Measurements from ENCODE around the gene SLC25A21.

SLC25A21 gene

GRCh38 chr14:37114559-37114958, 57.8 kb downstream of the SLC25A21 start:
- Histone ChIP-seq H3K27ac (ENCODE audit: low read depth, low read length) (no peak overlapping the region), H3K36me3 (ENCODE audit: insufficient read depth, low read length) (no peaks in the 10 kb centered on the region), H3K4me3 (ENCODE audit: low read depth in 1 of 2, low read length in 2 of 2) (no peak overlapping the region), H3K9ac (ENCODE audit: low read length) (no peak overlapping the region), H3K9me3 (ENCODE audit: low read length) (no peaks in the 10 kb centered on the region), H3K4me1 (ENCODE audit: insufficient read depth, low read length) (no peaks in the 10 kb centered on the region), H3K27me3 (ENCODE audit: control insufficient read depth in 1 of 2, insufficient read depth in 2 of 2, low read length in 2 of 2) (no peaks in the 10 kb centered on the region)

GRCh38 chr14:37114002-37114401, 58.4 kb downstream of the SLC25A21 start:
- no peak overlapping the region for H3K27ac ChIP-seq (ENCODE audit: low read depth, low read length)
- no peaks in the 10 kb centered on the region for H3K27me3 ChIP-seq (ENCODE audit: control insufficient read depth in 1 of 2, insufficient read depth in 2 of 2, low read length in 2 of 2)
- no peaks in the 10 kb centered on the region for H3K36me3 ChIP-seq (ENCODE audit: insufficient read depth, low read length)
- H3K9ac ChIP-seq (ENCODE audit: low read length) = no peak overlapping the region
- H3K9me3 ChIP-seq (ENCODE audit: low read length) = no peaks in the 10 kb centered on the region
- no peaks in the 10 kb centered on the region for H3K4me1 ChIP-seq (ENCODE audit: insufficient read depth, low read length)
- no peak overlapping the region for H3K4me3 ChIP-seq (ENCODE audit: low read depth in 1 of 2, low read length in 2 of 2)

- Histone ChIP-seq H3K27me3 (ENCODE audit: control insufficient read depth in 1 of 2, insufficient read depth in 2 of 2, low read length in 2 of 2) (no peaks in the 10 kb centered on the region), H3K4me1 (ENCODE audit: insufficient read depth, low read length) (no peaks in the 10 kb centered on the region), H3K9ac (ENCODE audit: low read length) (no peak overlapping the region), H3K27ac (ENCODE audit: low read depth, low read length) (no peak overlapping the region), H3K9me3 (ENCODE audit: low read length) (no peaks in the 10 kb centered on the region), H3K36me3 (ENCODE audit: insufficient read depth, low read length) (no peaks in the 10 kb centered on the region), H3K4me3 (ENCODE audit: low read depth in 1 of 2, low read length in 2 of 2) (no peak overlapping the region)
These were observed 74.3 kb downstream of the SLC25A21 start for GRCh38 chr14:37098132-37098531.

DNA sequence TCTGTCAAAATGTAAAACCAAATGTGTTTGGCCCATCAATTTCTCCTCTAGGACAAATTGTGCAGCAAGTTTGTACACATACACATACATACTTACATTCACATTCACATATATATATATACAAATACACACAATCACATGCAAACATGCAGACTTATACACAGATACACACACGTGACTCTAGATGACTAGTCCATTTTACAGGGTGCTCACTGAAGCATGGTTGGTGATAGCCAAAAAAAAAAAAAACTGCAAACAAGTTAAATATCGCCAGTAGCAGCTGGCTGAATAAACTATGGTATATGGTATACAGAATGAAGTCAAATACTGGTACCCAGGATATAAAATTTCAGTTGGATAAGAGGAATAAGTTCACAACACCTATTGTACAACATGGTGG, 77.9 kb downstream of the SLC25A21 start:
- Histone ChIP-seq H3K27me3 (ENCODE audit: control insufficient read depth in 1 of 2, insufficient read depth in 2 of 2, low read length in 2 of 2) (no peaks in the 10 kb centered on the region), H3K9me3 (ENCODE audit: low read length) (no peaks in the 10 kb centered on the region), H3K27ac (ENCODE audit: low read depth, low read length) (no peak overlapping the region), H3K4me1 (ENCODE audit: insufficient read depth, low read length) (no peaks in the 10 kb centered on the region), H3K4me3 (ENCODE audit: low read depth in 1 of 2, low read length in 2 of 2) (no peak overlapping the region), H3K36me3 (ENCODE audit: insufficient read depth, low read length) (no peaks in the 10 kb centered on the region), H3K9ac (ENCODE audit: low read length) (no peak overlapping the region)

- H3K27ac ChIP-seq (ENCODE audit: low read depth, low read length) = no peak overlapping the region
These were observed 79.0 kb downstream of the SLC25A21 start for GRCh38 chr14:37093364-37093763.

GRCh38 chr14:37091651-37092050, 80.8 kb downstream of the SLC25A21 start:
- H3K27ac ChIP-seq (ENCODE audit: low read depth, low read length) = no peak overlapping the region
- H3K4me1 ChIP-seq (ENCODE audit: insufficient read depth, low read length) = no peaks in the 10 kb centered on the region
- H3K27me3 ChIP-seq (ENCODE audit: control insufficient read depth in 1 of 2, insufficient read depth in 2 of 2, low read length in 2 of 2) = no peaks in the 10 kb centered on the region
- H3K9ac ChIP-seq (ENCODE audit: low read length) = no peak overlapping the region
- H3K9me3 ChIP-seq (ENCODE audit: low read length) = no peaks in the 10 kb centered on the region
- H3K4me3 ChIP-seq (ENCODE audit: low read depth in 1 of 2, low read length in 2 of 2) = no peak overlapping the region
- H3K36me3 ChIP-seq (ENCODE audit: insufficient read depth, low read length) = no peaks in the 10 kb centered on the region

More at GRCh38 chr14:37093364-37093763, 79.0 kb downstream of the SLC25A21 start:
- no peaks in the 10 kb centered on the region for H3K27me3 ChIP-seq (ENCODE audit: control insufficient read depth in 1 of 2, insufficient read depth in 2 of 2, low read length in 2 of 2)
- H3K4me1 ChIP-seq (ENCODE audit: insufficient read depth, low read length) = no peaks in the 10 kb centered on the region
- H3K36me3 ChIP-seq (ENCODE audit: insufficient read depth, low read length) = no peaks in the 10 kb centered on the region
- H3K9me3 ChIP-seq (ENCODE audit: low read length) = no peaks in the 10 kb centered on the region
- H3K9ac ChIP-seq (ENCODE audit: low read length) = no peak overlapping the region
- no peak overlapping the region for H3K4me3 ChIP-seq (ENCODE audit: low read depth in 1 of 2, low read length in 2 of 2)

GRCh38 chr14:37090026-37090425, 82.4 kb downstream of the SLC25A21 start:
- Histone ChIP-seq H3K27me3 (ENCODE audit: control insufficient read depth in 1 of 2, insufficient read depth in 2 of 2, low read length in 2 of 2) (no peaks in the 10 kb centered on the region), H3K9ac (ENCODE audit: low read length) (no peak overlapping the region), H3K27ac (ENCODE audit: low read depth, low read length) (no peak overlapping the region), H3K4me1 (ENCODE audit: insufficient read depth, low read length) (no peaks in the 10 kb centered on the region), H3K36me3 (ENCODE audit: insufficient read depth, low read length) (no peaks in the 10 kb centered on the region), H3K9me3 (ENCODE audit: low read length) (no peaks in the 10 kb centered on the region), H3K4me3 (ENCODE audit: low read depth in 1 of 2, low read length in 2 of 2) (no peak overlapping the region)

- Histone ChIP-seq H3K27ac (ENCODE audit: low read depth, low read length) (no peak overlapping the region), H3K4me3 (ENCODE audit: low read depth in 1 of 2, low read length in 2 of 2) (no peak overlapping the region), H3K9me3 (ENCODE audit: low read length) (no peaks in the 10 kb centered on the region), H3K4me1 (ENCODE audit: insufficient read depth, low read length) (no peaks in the 10 kb centered on the region), H3K27me3 (ENCODE audit: control insufficient read depth in 1 of 2, insufficient read depth in 2 of 2, low read length in 2 of 2) (no peaks in the 10 kb centered on the region), H3K36me3 (ENCODE audit: insufficient read depth, low read length) (no peaks in the 10 kb centered on the region), H3K9ac (ENCODE audit: low read length) (no peak overlapping the region)
These were observed 83.0 kb downstream of the SLC25A21 start for GRCh38 chr14:37089410-37089809.

DNA sequence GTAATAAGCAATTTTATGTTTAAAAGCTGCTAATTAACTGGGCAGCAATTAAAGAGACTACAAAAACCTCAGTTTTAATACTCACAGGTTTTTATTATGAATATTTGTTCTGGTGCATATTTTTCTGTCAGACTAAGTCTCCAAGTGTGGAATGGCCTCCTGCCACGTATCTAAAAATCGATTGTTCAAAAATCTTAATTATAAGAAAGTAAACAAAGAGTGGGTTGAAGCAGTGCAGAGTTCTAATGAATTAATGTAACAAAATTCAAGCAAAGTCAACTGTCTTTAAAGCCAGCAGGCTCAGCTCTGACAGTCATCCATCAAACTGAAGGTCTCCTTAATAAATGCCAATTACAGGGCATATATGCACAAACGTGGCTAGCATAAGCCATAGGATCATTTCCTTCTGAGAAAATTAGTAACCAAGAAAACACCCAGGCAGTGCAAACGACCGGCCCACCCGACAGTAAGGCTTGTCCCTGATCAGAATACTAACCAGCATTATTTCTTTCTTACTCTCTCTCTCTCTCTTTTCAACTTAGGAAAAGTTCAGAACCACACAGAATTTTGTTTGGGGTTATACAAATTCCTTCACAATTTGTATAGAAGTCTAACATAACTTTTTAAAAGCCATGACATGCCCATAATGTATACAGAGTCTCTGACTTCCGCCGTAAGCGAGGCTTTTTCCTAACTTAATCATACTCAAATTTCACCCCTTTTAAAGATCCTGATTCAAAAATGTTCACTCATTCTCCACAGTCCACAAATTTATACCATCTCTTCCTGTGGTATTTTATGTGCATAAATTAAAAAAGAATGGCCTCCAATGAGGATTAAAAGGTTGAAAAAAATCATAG, 83.8 kb downstream of the SLC25A21 start:
- H3K4me1 ChIP-seq (ENCODE audit: insufficient read depth, low read length) = no peaks in the 10 kb centered on the region
- H3K27me3 ChIP-seq (ENCODE audit: control insufficient read depth in 1 of 2, insufficient read depth in 2 of 2, low read length in 2 of 2) = no peaks in the 10 kb centered on the region
- H3K9me3 ChIP-seq (ENCODE audit: low read length) = no peaks in the 10 kb centered on the region
- H3K9ac ChIP-seq (ENCODE audit: low read length) = no peak overlapping the region
- H3K36me3 ChIP-seq (ENCODE audit: insufficient read depth, low read length) = no peaks in the 10 kb centered on the region
- no peak overlapping the region for H3K27ac ChIP-seq (ENCODE audit: low read depth, low read length)
- no peak overlapping the region for H3K4me3 ChIP-seq (ENCODE audit: low read depth in 1 of 2, low read length in 2 of 2)

GRCh38 chr14:37087520-37087919, 84.9 kb downstream of the SLC25A21 start:
- Histone ChIP-seq H3K4me3 (ENCODE audit: low read depth in 1 of 2, low read length in 2 of 2) (no peak overlapping the region), H3K27ac (ENCODE audit: low read depth, low read length) (no peak overlapping the region)

GRCh38 chr14:37083599-37083998, 88.8 kb downstream of the SLC25A21 start:
- H3K36me3 ChIP-seq (ENCODE audit: insufficient read depth, low read length) = no peaks in the 10 kb centered on the region
- no peaks in the 10 kb centered on the region for H3K27me3 ChIP-seq (ENCODE audit: control insufficient read depth in 1 of 2, insufficient read depth in 2 of 2, low read length in 2 of 2)
- no peak overlapping the region for H3K4me3 ChIP-seq (ENCODE audit: low read depth in 1 of 2, low read length in 2 of 2)
- no peak overlapping the region for H3K9ac ChIP-seq (ENCODE audit: low read length)
- H3K4me1 ChIP-seq (ENCODE audit: insufficient read depth, low read length) = no peaks in the 10 kb centered on the region
- no peak overlapping the region for H3K27ac ChIP-seq (ENCODE audit: low read depth, low read length)
- no peaks in the 10 kb centered on the region for H3K9me3 ChIP-seq (ENCODE audit: low read length)

More at GRCh38 chr14:37087520-37087919, 84.9 kb downstream of the SLC25A21 start:
- no peaks in the 10 kb centered on the region for H3K4me1 ChIP-seq (ENCODE audit: insufficient read depth, low read length)
- no peaks in the 10 kb centered on the region for H3K36me3 ChIP-seq (ENCODE audit: insufficient read depth, low read length)
- no peak overlapping the region for H3K9ac ChIP-seq (ENCODE audit: low read length)
- H3K27me3 ChIP-seq (ENCODE audit: control insufficient read depth in 1 of 2, insufficient read depth in 2 of 2, low read length in 2 of 2) = no peaks in the 10 kb centered on the region
- H3K9me3 ChIP-seq (ENCODE audit: low read length) = no peaks in the 10 kb centered on the region

DNA sequence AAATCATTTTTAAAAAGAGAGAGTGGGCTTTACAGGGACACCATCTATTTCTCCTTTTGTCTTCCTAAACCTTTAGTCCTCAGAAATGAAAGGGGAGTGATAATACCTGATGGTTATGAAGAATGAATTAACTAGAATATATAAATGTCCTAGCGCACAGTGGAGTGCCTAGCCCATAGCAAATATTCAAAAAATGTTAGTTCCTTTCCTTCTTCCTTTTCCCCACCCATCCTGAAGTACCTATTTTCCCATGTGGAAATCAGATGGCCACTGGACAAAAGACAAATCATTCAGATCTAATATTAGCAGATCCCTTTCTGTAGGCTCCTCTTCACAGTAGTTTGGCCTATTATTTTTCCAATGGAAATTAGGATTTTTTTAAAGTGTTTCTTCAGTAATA, 90.0 kb downstream of the SLC25A21 start:
- H3K27ac ChIP-seq (ENCODE audit: low read depth, low read length) = no peak overlapping the region
- no peak overlapping the region for H3K9ac ChIP-seq (ENCODE audit: low read length)
- H3K4me1 ChIP-seq (ENCODE audit: insufficient read depth, low read length) = no peaks in the 10 kb centered on the region
- H3K9me3 ChIP-seq (ENCODE audit: low read length) = no peaks in the 10 kb centered on the region
- H3K36me3 ChIP-seq (ENCODE audit: insufficient read depth, low read length) = no peaks in the 10 kb centered on the region
- H3K27me3 ChIP-seq (ENCODE audit: control insufficient read depth in 1 of 2, insufficient read depth in 2 of 2, low read length in 2 of 2) = no peaks in the 10 kb centered on the region
- H3K4me3 ChIP-seq (ENCODE audit: low read depth in 1 of 2, low read length in 2 of 2) = no peak overlapping the region
